Islet of Langerhans (tissue), 1 donor: ENCODE measurements around the gene ELAPOR1.

ENCODE experiments used
- FAIRE-seq: peaks from one replicate; lab custom pipeline; 2011; peaks lifted over from hg19 to GRCh38; lab: Jason Lieb, UNC

Gene ELAPOR1

DNA sequence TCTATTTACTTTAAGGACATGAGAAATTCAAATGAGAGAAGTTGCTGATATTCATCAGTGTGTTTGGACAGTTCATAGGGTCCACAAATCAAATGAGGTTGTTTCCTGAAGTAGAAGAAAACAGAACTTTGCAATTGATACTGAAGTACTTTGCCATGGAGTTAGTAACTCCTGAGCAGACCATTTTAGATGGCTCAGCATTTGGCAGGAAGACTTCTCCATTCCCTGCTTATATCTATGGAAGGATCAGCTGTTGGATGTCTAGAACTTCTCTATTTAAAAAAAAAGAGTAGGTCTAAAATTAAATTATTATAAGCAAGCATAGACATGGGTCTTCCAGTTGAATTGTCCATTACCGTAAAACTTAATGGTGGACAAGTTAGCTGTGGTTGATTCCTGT lies 18.3 kb upstream of the ELAPOR1 start:
- FAIRE-seq = no peak

- no peak for FAIRE-seq
Observed at GRCh38 chr1:109096120-109096519, 17.8 kb upstream of the ELAPOR1 start.

- FAIRE-seq = peak; percentile 72
Observed at GRCh38 chr1:109099938-109100773, 13.8 kb upstream of the ELAPOR1 start.

- no peak for FAIRE-seq
Observed at GRCh38 chr1:109104364-109105151, 9.4 kb upstream of the ELAPOR1 start.

DNA sequence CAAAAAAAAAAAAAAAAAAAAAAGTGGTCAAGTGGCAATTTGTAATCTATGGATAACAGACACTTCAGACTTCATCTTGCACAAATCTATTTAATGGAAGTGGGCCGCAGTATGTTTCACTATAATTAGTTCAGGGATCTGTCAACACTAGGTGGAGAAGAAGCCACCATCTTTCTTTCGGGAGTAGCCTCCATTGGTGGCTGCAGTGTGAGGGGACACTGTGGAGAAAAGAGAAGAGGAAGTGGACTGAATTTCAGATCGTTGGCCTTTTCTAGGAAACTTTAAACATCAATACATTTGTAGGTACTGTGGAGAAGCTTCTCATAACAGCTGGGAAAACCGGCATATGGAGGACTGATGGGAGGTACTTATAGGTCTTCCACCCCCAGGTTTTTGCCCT lies 8.0 kb upstream of the ELAPOR1 start:
- FAIRE-seq = no peak

DNA sequence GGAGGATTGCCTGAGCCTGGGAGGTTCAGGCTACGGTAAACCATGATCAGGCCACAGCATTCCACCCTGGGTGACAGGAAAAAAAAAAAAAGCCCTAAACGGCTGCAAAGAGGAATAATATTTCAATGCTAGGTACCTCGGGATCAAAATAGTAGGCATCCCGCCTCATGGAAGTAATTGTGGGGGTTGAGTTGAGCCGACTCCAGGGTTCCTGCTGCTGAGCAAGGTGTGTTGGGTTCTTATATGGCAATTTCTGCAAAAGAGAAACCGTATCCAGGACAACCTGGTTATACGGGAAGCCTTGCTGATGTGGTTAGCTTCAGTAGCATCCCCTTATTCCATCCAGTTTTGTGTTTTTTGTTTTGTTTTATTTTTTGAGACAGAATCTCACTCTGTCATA lies 6.1 kb upstream of the ELAPOR1 start:
- no peak for FAIRE-seq

DNA sequence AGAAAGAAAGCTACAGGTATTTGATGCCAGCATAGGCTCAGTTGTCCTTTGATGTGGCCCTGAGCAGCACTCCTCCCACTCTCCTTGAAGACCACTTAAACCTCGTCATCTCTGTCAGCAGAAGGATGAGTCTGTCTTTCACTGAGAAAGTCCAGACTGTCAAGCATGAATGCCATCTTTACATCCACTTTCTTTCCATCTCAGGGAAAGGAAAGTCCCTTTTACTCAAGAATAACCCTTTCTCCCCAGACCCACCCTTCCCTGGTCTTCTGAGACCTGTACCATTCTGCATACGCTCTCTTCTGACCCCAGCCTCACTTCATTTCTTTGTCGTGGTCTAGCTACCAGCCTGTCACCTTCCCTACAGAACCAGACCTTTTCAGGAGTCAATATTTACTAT lies 4.0 kb upstream of the ELAPOR1 start:
- FAIRE-seq = no peak

DNA sequence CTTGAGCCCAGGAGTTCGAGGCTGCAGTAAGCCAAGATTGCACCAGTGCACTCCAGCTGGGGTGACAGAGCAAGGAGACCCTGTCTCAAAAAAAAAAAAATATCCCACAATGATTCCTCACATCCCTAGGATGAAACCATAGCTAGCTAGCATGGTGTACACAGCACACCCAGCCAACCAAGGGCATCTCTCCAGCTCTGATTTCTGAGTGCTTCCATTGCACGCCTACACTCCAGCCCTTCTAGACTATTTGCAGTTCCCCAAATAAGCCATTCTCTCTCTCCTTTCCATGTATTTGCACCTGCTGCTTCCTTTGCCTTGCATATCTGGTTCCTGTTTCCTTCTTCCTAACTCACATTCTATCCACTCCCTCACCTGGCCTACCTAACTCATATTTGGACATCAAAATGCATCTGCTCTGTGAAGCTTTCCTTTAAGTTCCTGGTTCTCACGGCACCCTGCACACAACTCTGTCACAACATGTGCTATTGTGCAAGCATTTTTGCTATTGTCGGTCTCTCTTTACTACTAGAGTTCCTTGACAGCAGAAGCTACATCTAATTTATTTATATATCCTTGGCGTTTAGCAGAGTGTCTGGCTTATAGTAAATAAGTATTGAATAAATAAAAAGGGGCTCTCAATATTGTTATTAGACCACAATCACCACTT lies 2.4 kb upstream of the ELAPOR1 start:
- FAIRE-seq = no peak

GRCh38 chr1:109112056-109112651 lies 1.8 kb upstream of the ELAPOR1 start:
- peak; percentile 58 for FAIRE-seq

- FAIRE-seq = no peak
Observed at GRCh38 chr1:109112652-109113285, 1.1 kb upstream of the ELAPOR1 start.

- no peak for FAIRE-seq
Observed at GRCh38 chr1:109114342-109114674, 393 bp downstream of the ELAPOR1 start.

GRCh38 chr1:109115685-109116084 lies 1.8 kb downstream of the ELAPOR1 start:
- no peak for FAIRE-seq

DNA sequence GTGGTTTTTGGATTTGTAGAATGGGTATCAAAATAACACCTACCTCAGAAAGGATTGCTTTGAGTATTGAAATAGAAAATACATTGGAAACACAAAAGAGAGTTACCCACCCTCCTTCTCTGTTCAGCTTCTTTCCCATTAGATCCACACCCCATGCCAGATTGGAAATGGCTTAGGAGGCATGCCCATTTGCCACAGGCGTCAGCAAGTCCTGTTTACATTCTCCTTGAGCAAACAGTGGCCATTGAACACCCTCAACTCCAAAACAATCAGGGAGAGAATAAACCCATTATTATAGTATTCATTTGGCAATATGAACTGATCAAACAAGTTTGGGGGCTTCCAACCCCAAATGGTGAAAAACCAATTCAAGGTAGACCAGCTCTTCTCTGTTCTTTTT lies 2.4 kb downstream of the ELAPOR1 start:
- FAIRE-seq = no peak

DNA sequence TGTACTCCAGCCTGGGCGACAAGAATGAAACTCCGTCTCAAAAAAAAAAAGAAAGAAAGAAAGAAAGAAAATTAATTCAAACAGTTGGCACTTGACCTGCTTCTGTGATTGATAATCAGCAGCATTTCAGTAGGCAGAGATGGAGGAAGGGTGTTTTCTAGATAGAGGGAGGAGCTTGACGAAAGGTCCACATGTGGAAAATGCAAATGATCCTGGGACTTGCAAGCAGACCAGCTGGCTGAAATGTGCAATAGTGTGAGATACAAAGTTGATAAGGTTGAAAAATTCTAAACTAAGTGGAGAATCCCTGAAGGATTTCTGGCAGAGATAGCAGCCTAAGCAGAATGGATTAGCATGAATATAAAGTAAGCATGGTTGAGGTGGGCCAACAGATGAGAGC lies 4.2 kb downstream of the ELAPOR1 start:
- FAIRE-seq = no peak

DNA sequence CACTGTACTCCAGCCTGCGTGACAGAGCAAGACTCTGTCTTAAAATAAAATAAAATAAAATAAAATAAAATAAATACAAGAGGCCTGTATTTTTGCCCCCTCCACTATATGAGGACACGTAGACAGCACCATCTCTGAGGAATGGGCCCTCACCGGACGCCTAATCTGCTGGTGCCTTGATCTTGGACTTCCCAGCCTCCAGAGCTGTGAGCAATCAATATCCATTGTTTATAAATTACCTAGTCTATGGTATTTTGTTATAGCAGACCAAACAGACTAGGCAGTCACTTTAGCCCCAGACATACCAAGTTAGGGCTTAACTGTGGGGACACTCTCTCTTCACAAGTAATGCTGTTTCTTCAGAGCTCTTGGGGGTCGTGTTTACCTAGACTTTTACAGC lies 6.4 kb downstream of the ELAPOR1 start:
- no peak for FAIRE-seq

- no peak for FAIRE-seq
Observed at GRCh38 chr1:109131059-109131458, 17.1 kb downstream of the ELAPOR1 start.

GRCh38 chr1:109131800-109132199 lies 17.9 kb downstream of the ELAPOR1 start:
- FAIRE-seq = no peak

- no peak for FAIRE-seq
Observed at GRCh38 chr1:109133002-109133706, 19.2 kb downstream of the ELAPOR1 start.

- FAIRE-seq = no peak
Observed at GRCh38 chr1:109133815-109134214, 19.9 kb downstream of the ELAPOR1 start.

DNA sequence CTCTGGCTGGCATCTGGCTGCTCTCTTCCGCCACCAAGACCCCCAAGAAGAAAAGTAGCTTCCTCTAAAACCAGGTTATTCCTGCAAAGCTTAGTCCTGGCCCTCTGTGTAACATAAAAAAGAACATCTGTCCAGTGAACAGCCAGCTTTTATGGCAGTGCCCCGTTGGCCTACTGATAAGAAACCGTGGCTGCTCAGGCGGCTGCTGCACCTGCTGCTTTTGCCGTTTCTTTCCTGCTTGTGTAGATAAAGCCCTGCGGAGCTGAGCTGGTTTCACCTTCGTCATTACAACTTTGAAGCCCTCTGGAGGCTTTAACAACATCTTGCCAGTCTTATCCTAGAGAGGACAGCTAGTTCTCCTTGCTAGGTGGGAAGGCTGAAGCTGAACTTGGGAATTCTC lies 20.5 kb downstream of the ELAPOR1 start:
- no peak for FAIRE-seq

- no peak for FAIRE-seq
Observed at GRCh38 chr1:109135940-109136339, 22.0 kb downstream of the ELAPOR1 start.

GRCh38 chr1:109136766-109137165 lies 22.9 kb downstream of the ELAPOR1 start:
- no peak for FAIRE-seq
